ENCODE data around the gene ASGR2. TPM values are rescaled to one million over a fixed set of nuclear protein-coding genes. Genes with fewer than 3 reads are reported as not detected.
"Not testable (repeated sequence)": the region's sequence is repeated elsewhere in the genome, so short reads cannot be mapped to it uniquely, and the experiment has no call there.

Gene ASGR2
- total RNA-seq, 2 experiments from 2014 or later = not detected

- POLR2A ChIA-PET = interaction anchor here (0.7 kb wide), 1 partner anchor 8 kb away, joined by 3 read pairs; no protein-coding TSS in a partner anchor
Observed at GRCh38 chr17:7109461-7110322, 4.9 kb downstream of the ASGR2 start.

GRCh38 chr17:7108981-7109380 is 5.6 kb downstream of the ASGR2 start:
- Mint-ChIP-seq H3K4me1 (ENCODE audit: low read depth) (peaks cover 8% of the 10 kb centered on the region), H3K27me3 (ENCODE audit: low read depth) (no peaks in the 10 kb centered on the region), H3K9me3 (ENCODE audit: insufficient read depth) (no peaks in the 10 kb centered on the region), H3K27ac (no peak overlapping the region), H3K4me3 (no peak overlapping the region), H3K36me3 (ENCODE audit: low read depth) (no peaks in the 10 kb centered on the region)
- POLR2A ChIA-PET = no interaction called here
- no peak for ATAC-seq
- no peak for DNase-seq
- CTCF ChIA-PET = no interaction called here

More at GRCh38 chr17:7109461-7110322, 4.9 kb downstream of the ASGR2 start:
- Mint-ChIP-seq H3K27me3 (ENCODE audit: low read depth) (no peaks in the 10 kb centered on the region), H3K4me1 (ENCODE audit: low read depth) (peaks cover 8% of the 10 kb centered on the region), H3K36me3 (ENCODE audit: low read depth) (no peaks in the 10 kb centered on the region), H3K4me3 (no peak overlapping the region), H3K9me3 (ENCODE audit: insufficient read depth) (no peaks in the 10 kb centered on the region), H3K27ac (no peak overlapping the region)
- CTCF ChIA-PET = no interaction called here
- ATAC-seq = no peak
- no peak for DNase-seq

GRCh38 chr17:7108560-7108925 is 6.1 kb downstream of the ASGR2 start:
- Mint-ChIP-seq H3K27ac (no peak overlapping the region), H3K27me3 (ENCODE audit: low read depth) (no peaks in the 10 kb centered on the region), H3K36me3 (ENCODE audit: low read depth) (no peaks in the 10 kb centered on the region), H3K4me1 (ENCODE audit: low read depth) (peaks cover 8% of the 10 kb centered on the region), H3K9me3 (ENCODE audit: insufficient read depth) (no peaks in the 10 kb centered on the region), H3K4me3 (no peak overlapping the region)
- ChIA-PET POLR2A (no interaction called here), CTCF (no interaction called here)
- DNase-seq = no peak
- no peak for ATAC-seq

- no peak for DNase-seq
- H3K27me3 Mint-ChIP-seq (ENCODE audit: low read depth) = no peaks in the 10 kb centered on the region
- H3K9me3 Mint-ChIP-seq (ENCODE audit: insufficient read depth) = no peaks in the 10 kb centered on the region
- no peaks in the 10 kb centered on the region for H3K36me3 Mint-ChIP-seq (ENCODE audit: low read depth)
- H3K4me1 Mint-ChIP-seq (ENCODE audit: low read depth) = peaks cover 8% of the 10 kb centered on the region
- ChIA-PET POLR2A (no interaction called here), CTCF (no interaction called here)
- no peak overlapping the region for H3K27ac Mint-ChIP-seq
- ATAC-seq = no peak
- no peak overlapping the region for H3K4me3 Mint-ChIP-seq
Observed at GRCh38 chr17:7107795-7108559, 6.6 kb downstream of the ASGR2 start.

- Mint-ChIP-seq H3K4me1 (ENCODE audit: low read depth) (peaks cover 8% of the 10 kb centered on the region), H3K36me3 (ENCODE audit: low read depth) (no peaks in the 10 kb centered on the region), H3K4me3 (no peak overlapping the region), H3K27me3 (ENCODE audit: low read depth) (no peaks in the 10 kb centered on the region), H3K27ac (no peak overlapping the region), H3K9me3 (ENCODE audit: insufficient read depth) (no peaks in the 10 kb centered on the region)
- ATAC-seq (no peak), DNase-seq (no peak)
- ChIA-PET CTCF (no interaction called here), POLR2A (interaction anchor here (1.0 kb wide), 1 partner anchor 9 kb away, joined by 3 read pairs; no protein-coding TSS in a partner anchor)
Observed at GRCh38 chr17:7107012-7107754, 7.4 kb downstream of the ASGR2 start.

GRCh38 chr17:7102421-7102820 is 12.2 kb downstream of the ASGR2 start:
- Mint-ChIP-seq H3K27ac (no peak overlapping the region), H3K4me1 (ENCODE audit: low read depth) (no peaks in the 10 kb centered on the region), H3K36me3 (ENCODE audit: low read depth) (no peaks in the 10 kb centered on the region), H3K9me3 (ENCODE audit: insufficient read depth) (no peaks in the 10 kb centered on the region), H3K27me3 (ENCODE audit: low read depth) (no peaks in the 10 kb centered on the region), H3K4me3 (no peak overlapping the region)
- CTCF ChIA-PET = interaction anchor here (1.5 kb wide), 1 partner anchor 50 kb away, joined by 5 read pairs; no protein-coding TSS in a partner anchor
- DNase-seq (no peak), ATAC-seq (no peak)
- POLR2A ChIA-PET = no interaction called here

- H3K9me3 Mint-ChIP-seq (ENCODE audit: insufficient read depth) = no peaks in the 10 kb centered on the region
- H3K4me3 Mint-ChIP-seq = no peak overlapping the region
- no peak overlapping the region for H3K27ac Mint-ChIP-seq
- no peak for ATAC-seq
- DNase-seq = no peak
- no peaks in the 10 kb centered on the region for H3K27me3 Mint-ChIP-seq (ENCODE audit: low read depth)
- POLR2A ChIA-PET = interaction anchor here (0.6 kb wide), 1 partner anchor 9 kb away, joined by 3 read pairs; no protein-coding TSS in a partner anchor
- H3K4me1 Mint-ChIP-seq (ENCODE audit: low read depth) = no peaks in the 10 kb centered on the region
- CTCF ChIA-PET = interaction anchor here (1.5 kb wide), 1 partner anchor 49 kb away, joined by 5 read pairs; no protein-coding TSS in a partner anchor
- H3K36me3 Mint-ChIP-seq (ENCODE audit: low read depth) = no peaks in the 10 kb centered on the region
Observed at GRCh38 chr17:7101531-7101930, 13.1 kb downstream of the ASGR2 start.

- H3K4me1 Mint-ChIP-seq (ENCODE audit: low read depth); ATAC-seq; H3K4me3 Mint-ChIP-seq; H3K9me3 Mint-ChIP-seq (ENCODE audit: insufficient read depth); H3K36me3 Mint-ChIP-seq (ENCODE audit: low read depth); H3K27ac Mint-ChIP-seq; DNase-seq; POLR2A ChIA-PET; H3K27me3 Mint-ChIP-seq (ENCODE audit: low read depth): not testable (repeated sequence)
- CTCF ChIA-PET = interaction anchor here (1.5 kb wide), 1 partner anchor 49 kb away, joined by 5 read pairs; no protein-coding TSS in a partner anchor
Observed at GRCh38 chr17:7100641-7101379, 13.8 kb downstream of the ASGR2 start.

- Mint-ChIP-seq H3K4me3 (no peak overlapping the region), H3K36me3 (ENCODE audit: low read depth) (no peaks in the 10 kb centered on the region), H3K4me1 (ENCODE audit: low read depth) (no peaks in the 10 kb centered on the region), H3K27ac (no peak overlapping the region), H3K9me3 (ENCODE audit: insufficient read depth) (no peaks in the 10 kb centered on the region), H3K27me3 (ENCODE audit: low read depth) (peaks cover 6% of the 10 kb centered on the region)
- POLR2A ChIA-PET = no interaction called here
- ATAC-seq = no peak
- no peak for DNase-seq
- CTCF ChIA-PET = interaction anchor here (0.9 kb wide), 1 partner anchor 64 kb away, joined by 3 read pairs; no protein-coding TSS in a partner anchor
Observed at GRCh38 chr17:7098802-7099459, 15.7 kb downstream of the ASGR2 start.

- peaks cover 6% of the 10 kb centered on the region for H3K27me3 Mint-ChIP-seq (ENCODE audit: low read depth)
- no peak for ATAC-seq
- H3K36me3 Mint-ChIP-seq (ENCODE audit: low read depth) = no peaks in the 10 kb centered on the region
- ChIA-PET CTCF (interaction anchor here (0.9 kb wide), 2 partner anchors 49 to 65 kb away, joined by 3 read pairs; no protein-coding TSS in a partner anchor), POLR2A (no interaction called here)
- no peaks in the 10 kb centered on the region for H3K9me3 Mint-ChIP-seq (ENCODE audit: insufficient read depth)
- H3K4me3 Mint-ChIP-seq = no peak overlapping the region
- H3K27ac Mint-ChIP-seq = no peak overlapping the region
- DNase-seq = no peak
- H3K4me1 Mint-ChIP-seq (ENCODE audit: low read depth) = no peaks in the 10 kb centered on the region
Observed at GRCh38 chr17:7097940-7098339, 16.7 kb downstream of the ASGR2 start.

GRCh38 chr17:7095625-7096024 is 19.0 kb downstream of the ASGR2 start:
- Mint-ChIP-seq H3K9me3 (ENCODE audit: insufficient read depth) (no peaks in the 10 kb centered on the region), H3K4me1 (ENCODE audit: low read depth) (no peaks in the 10 kb centered on the region), H3K4me3 (no peak overlapping the region), H3K36me3 (ENCODE audit: low read depth) (no peaks in the 10 kb centered on the region), H3K27me3 (ENCODE audit: low read depth) (peaks cover 6% of the 10 kb centered on the region), H3K27ac (no peak overlapping the region)
- CTCF ChIA-PET = interaction anchor here (0.8 kb wide), 1 partner anchor 41 kb away, joined by 3 read pairs; no protein-coding TSS in a partner anchor
- DNase-seq = no peak
- no peak for ATAC-seq
- POLR2A ChIA-PET = no interaction called here

Measured in activated CD8-positive, alpha-beta T cell treated with anti-CD3 and anti-CD28 coated beads, Interleukin-2, amount 10 ng/mL, durations not matched to agents 7 days and 5 days (primary cell).